HCT116 (cell line): ENCODE data around the gene MTF2. TPM values are rescaled to one million over a fixed set of nuclear protein-coding genes. Genes with fewer than 3 reads are reported as not detected.

Source experiments
- ATAC-seq: fragments of 200-7000 bp; cut with Tn5 transposase; 2 replicates; pipeline ENCODE4 v1.9.1; 2020; ENCODE audit warnings: mild to moderate bottlenecking, moderate library complexity
- BruUV-seq: library from RNA; stranded (reverse); fragments of 400-500 nt; replicated peaks from 2 replicates; lab custom pipeline; 2021; lab: Mats Ljungman, UMichigan
- CTCF ChIA-PET: fragments of 300-600 bp; sonication (Branson Sonifier 250); formaldehyde crosslinking; loops from one replicate; lab custom pipeline; 2021; ENCODE audit warnings: antibody characterized with exemption; lab: Charles Lee
- POLR2A ChIA-PET: fragments of 300-600, 350-600 bp; sonication (Branson Sonifier 250); formaldehyde crosslinking; loops from one replicate; lab custom pipeline; 2021; ENCODE audit warnings: antibody characterized with exemption; lab: Charles Lee
- RAD21 ChIA-PET, 2 experiments: fragments of 300-600 bp; sonication (Branson Sonifier 250); formaldehyde crosslinking; loops; one replicate each; lab custom pipeline; 2023; ENCODE audit warnings: low total read pairs in 2 of 2; ENCODE audit not compliant: uncharacterized antibody in 2 of 2, unreplicated experiment in 2 of 2, low non-redundant PET in 1 of 2; lab: Charles Lee
- DNase-seq: peaks from one replicate; pipeline ENCODE4 v3.0.0-alpha.2; 2010; ENCODE audit warnings: low read depth, low spot score
- H2AFZ ChIP-seq: fragments of 200-600 bp; shearing (Covaris generic), sonication (generic); 2 replicates; pipeline ENCODE4 v1.6.1; 2017; ENCODE audit warnings: low read depth, mixed run types, mixed read lengths, antibody characterized with exemption, low read length; ENCODE audit not compliant: poor library complexity, severe bottlenecking
- H3K27ac ChIP-seq: 2 replicates; pipeline ENCODE4 v1.5.1; 2012; ENCODE audit warnings: low read depth, low read length
- H3K27me3 ChIP-seq: fragments of 200-600 bp; sonication (generic); 2 replicates; pipeline ENCODE4 v1.6.1; 2016; ENCODE audit warnings: mixed run types, low read length, mixed read lengths; ENCODE audit not compliant: insufficient read depth
- H3K36me3 ChIP-seq, 2 experiments: fragments of 200-500 bp in 1 of 2; fragments of 200-600 bp in 1 of 2; sonication (Bioruptor generic) in 1 of 2; sonication (generic) in 1 of 2; 2 replicates each; pipeline versions ENCODE4 v1.5.1 to v1.6.1; 2014 to 2016; ENCODE audit warnings: low read length in 2 of 2, inconsistent platforms in 1 of 2, mixed read lengths in 1 of 2, mixed run types in 1 of 2; ENCODE audit not compliant: insufficient read depth in 2 of 2, control insufficient read depth in 1 of 2
- H3K4me1 ChIP-seq, 2 experiments: fragments of 200-600 bp in 1 of 2; sonication (generic) in 1 of 2; 2 replicates each; pipeline versions ENCODE4 v1.5.1 to v1.6.1; 2012 to 2017; ENCODE audit warnings: low read length in 2 of 2, inconsistent platforms in 1 of 2, mild to moderate bottlenecking in 1 of 2, mixed read lengths in 1 of 2, mixed run types in 1 of 2, moderate library complexity in 1 of 2; ENCODE audit not compliant: insufficient read depth in 2 of 2, control insufficient read depth in 1 of 2
- H3K4me2 ChIP-seq: fragments of 200-600 bp; sonication (generic); 2 replicates; pipeline ENCODE4 v1.6.1; 2017; ENCODE audit warnings: mixed run types, low read length, mixed read lengths
- H3K4me3 ChIP-seq, 2 experiments: fragments of 200-600 bp in 1 of 2; sonication (generic) in 1 of 2; replicated peaks in 1 of 2; 2 replicates each; pipeline ENCODE4 v1.5.1; 2011 to 2016; ENCODE audit warnings: low read length in 2 of 2, control low read depth in 1 of 2, low read depth in 1 of 2, mild to moderate bottlenecking in 1 of 2, mixed read lengths in 1 of 2, mixed run types in 1 of 2
- H3K79me2 ChIP-seq: fragments of 200-600 bp; sonication (generic); 2 replicates; pipeline ENCODE4 v1.6.1; 2017; ENCODE audit warnings: mild to moderate bottlenecking, mixed run types, low read length, moderate library complexity, mixed read lengths; ENCODE audit not compliant: insufficient read depth
- H3K9ac ChIP-seq: fragments of 200-600 bp; sonication (generic); 2 replicates; pipeline ENCODE4 v1.6.1; 2016; ENCODE audit warnings: low read length, mixed read lengths
- H3K9me2 ChIP-seq: fragments of 200-600 bp; sonication (generic), shearing (Covaris generic); 2 replicates; pipeline ENCODE4 v1.6.1; 2017; ENCODE audit warnings: mixed run types, mild to moderate bottlenecking, moderate library complexity; ENCODE audit not compliant: insufficient read depth
- H3K9me3 ChIP-seq, 2 experiments: fragments of 200-500 bp in 1 of 2; fragments of 200-600 bp in 1 of 2; sonication (Bioruptor generic) in 1 of 2; sonication (generic) in 1 of 2; 2 replicates each; pipeline ENCODE4 v1.6.1; 2014 to 2017; ENCODE audit warnings: low read length in 2 of 2, mixed read lengths in 2 of 2, inconsistent platforms in 1 of 2, low read depth in 1 of 2, mild to moderate bottlenecking in 1 of 2, mixed run types in 1 of 2, moderate library complexity in 1 of 2; ENCODE audit not compliant: control insufficient read depth in 1 of 2, insufficient read depth in 1 of 2
- H4K20me1 ChIP-seq: fragments of 200-600 bp; sonication (generic), shearing (Covaris generic); 2 replicates; pipeline ENCODE4 v1.6.1; 2017; ENCODE audit warnings: mixed run types, mild to moderate bottlenecking, moderate library complexity; ENCODE audit not compliant: insufficient read depth
- CEBPB ChIP-seq: IDR thresholded peaks from 2 replicates; pipeline ENCODE4 v1.6.1; 2012; ENCODE audit warnings: low read depth
- ELF1 ChIP-seq: IDR thresholded peaks from 2 replicates; pipeline ENCODE4 v1.6.1; 2012; ENCODE audit warnings: low read depth, borderline replicate concordance
- EZH2 ChIP-seq: fragments of 200-600 bp; sonication (generic); IDR thresholded peaks from 2 replicates; pipeline ENCODE4 v1.6.1; 2017; ENCODE audit warnings: antibody characterized with exemption, mixed run types
- FOSL1 ChIP-seq: IDR thresholded peaks from 2 replicates; pipeline ENCODE4 v1.6.1; 2012; ENCODE audit warnings: low read depth
- JUND ChIP-seq: IDR thresholded peaks from 2 replicates; pipeline ENCODE4 v1.6.1; 2012
- POLR2AphosphoS5 ChIP-seq: IDR thresholded peaks from 2 replicates; pipeline ENCODE4 v1.6.1; 2011; ENCODE audit warnings: mild to moderate bottlenecking, low read depth, low read length, moderate library complexity
- RAD21 ChIP-seq: IDR thresholded peaks from 2 replicates; pipeline ENCODE4 v1.6.1; 2012; ENCODE audit warnings: low read depth, mild to moderate bottlenecking
- SP1 ChIP-seq: IDR thresholded peaks from 2 replicates; pipeline ENCODE4 v1.6.1; 2012; ENCODE audit warnings: low read depth
- YY1 ChIP-seq: IDR thresholded peaks from 2 replicates; pipeline ENCODE4 v1.6.1; 2011; ENCODE audit warnings: low read length, low read depth, moderate library complexity, mild to moderate bottlenecking; ENCODE audit not compliant: insufficient replicate concordance; ENCODE audit errors: extremely low read depth
- ZFX ChIP-seq: fragments of 450-650 bp; IDR thresholded peaks from 2 replicates; pipeline ENCODE4 v1.6.1; 2017
- intact Hi-C: fragments of 100-400 bp; cut with micrococcal nuclease; formaldehyde crosslinking; loops from 2 replicates; pipeline ENCODE4 v1.10.0; 2022
- total RNA-seq: library from RNA; stranded (reverse); gene quantifications from one replicate; pipeline ENCODE4 v1.2.1, GENCODE V29; 2021; ENCODE audit not compliant: unreplicated experiment
- TF ChIP-seq, protein P1 (sequence below): IDR thresholded peaks from 2 replicates; pipeline ENCODE4 v1.6.1; 2012
- TF ChIP-seq, protein P2 (sequence below): IDR thresholded peaks from 2 replicates; pipeline ENCODE4 v1.6.1; 2012; ENCODE audit warnings: low read depth

The MTF2 gene
- total RNA-seq, 1 experiment from 2014 or later = 45.5 TPM

DNA sequence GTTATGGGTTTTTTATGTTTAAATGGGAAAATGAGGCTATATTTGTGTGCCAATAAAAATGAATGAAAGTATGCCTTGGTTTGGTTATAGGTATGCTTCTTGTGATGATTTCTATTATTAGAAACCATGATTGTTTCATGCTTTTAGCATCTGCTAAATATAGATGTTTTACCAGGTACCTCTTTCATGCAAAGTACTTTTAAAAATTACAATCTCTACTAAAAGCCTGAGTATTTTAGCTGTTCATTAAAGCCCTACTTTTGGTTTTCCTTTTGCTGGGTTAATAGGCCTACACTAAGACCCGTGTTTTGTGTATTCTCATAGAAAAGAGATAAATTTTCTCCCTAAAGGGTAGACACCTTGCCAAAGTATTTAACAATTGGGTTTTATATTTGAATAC is 32.0 kb downstream of the MTF2 start (continued):
- TF ChIP-seq, protein P1, sequence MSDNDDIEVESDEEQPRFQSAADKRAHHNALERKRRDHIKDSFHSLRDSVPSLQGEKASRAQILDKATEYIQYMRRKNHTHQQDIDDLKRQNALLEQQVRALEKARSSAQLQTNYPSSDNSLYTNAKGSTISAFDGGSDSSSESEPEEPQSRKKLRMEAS = no peak
- TF ChIP-seq ZFX (no peak), JUND (no peak)
- TF ChIP-seq, protein P2, sequence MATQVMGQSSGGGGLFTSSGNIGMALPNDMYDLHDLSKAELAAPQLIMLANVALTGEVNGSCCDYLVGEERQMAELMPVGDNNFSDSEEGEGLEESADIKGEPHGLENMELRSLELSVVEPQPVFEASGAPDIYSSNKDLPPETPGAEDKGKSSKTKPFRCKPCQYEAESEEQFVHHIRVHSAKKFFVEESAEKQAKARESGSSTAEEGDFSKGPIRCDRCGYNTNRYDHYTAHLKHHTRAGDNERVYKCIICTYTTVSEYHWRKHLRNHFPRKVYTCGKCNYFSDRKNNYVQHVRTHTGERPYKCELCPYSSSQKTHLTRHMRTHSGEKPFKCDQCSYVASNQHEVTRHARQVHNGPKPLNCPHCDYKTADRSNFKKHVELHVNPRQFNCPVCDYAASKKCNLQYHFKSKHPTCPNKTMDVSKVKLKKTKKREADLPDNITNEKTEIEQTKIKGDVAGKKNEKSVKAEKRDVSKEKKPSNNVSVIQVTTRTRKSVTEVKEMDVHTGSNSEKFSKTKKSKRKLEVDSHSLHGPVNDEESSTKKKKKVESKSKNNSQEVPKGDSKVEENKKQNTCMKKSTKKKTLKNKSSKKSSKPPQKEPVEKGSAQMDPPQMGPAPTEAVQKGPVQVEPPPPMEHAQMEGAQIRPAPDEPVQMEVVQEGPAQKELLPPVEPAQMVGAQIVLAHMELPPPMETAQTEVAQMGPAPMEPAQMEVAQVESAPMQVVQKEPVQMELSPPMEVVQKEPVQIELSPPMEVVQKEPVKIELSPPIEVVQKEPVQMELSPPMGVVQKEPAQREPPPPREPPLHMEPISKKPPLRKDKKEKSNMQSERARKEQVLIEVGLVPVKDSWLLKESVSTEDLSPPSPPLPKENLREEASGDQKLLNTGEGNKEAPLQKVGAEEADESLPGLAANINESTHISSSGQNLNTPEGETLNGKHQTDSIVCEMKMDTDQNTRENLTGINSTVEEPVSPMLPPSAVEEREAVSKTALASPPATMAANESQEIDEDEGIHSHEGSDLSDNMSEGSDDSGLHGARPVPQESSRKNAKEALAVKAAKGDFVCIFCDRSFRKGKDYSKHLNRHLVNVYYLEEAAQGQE = no peak

DNA sequence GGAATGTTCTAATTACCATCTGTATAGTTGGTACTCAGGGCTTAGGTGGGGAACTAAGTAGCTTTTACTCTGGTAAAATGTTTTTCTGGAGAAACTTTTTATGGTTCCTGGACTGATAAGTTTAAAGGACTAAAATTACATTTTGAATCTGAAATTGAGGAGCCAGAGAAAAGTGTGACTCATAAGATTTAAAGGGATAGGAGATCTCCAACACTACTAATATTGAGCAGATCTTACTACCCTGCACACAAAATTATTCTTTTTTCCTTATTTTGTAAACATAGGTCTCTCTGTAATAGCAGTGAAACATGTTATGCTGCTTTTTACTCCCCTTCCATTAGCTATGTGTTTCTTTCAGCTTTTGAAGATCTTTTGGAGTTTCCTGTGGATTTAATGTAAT is 32.5 kb downstream of the MTF2 start:
- ChIA-PET RAD21 (no interaction called here), CTCF (no interaction called here), POLR2A (no interaction called here)
- H3K9ac ChIP-seq = no peak overlapping the region
- ATAC-seq = no peak
- no peaks in the 10 kb centered on the region for H3K27me3 ChIP-seq
- H3K9me2 ChIP-seq = no peaks in the 10 kb centered on the region
- H2AFZ ChIP-seq = no peak overlapping the region
- no peak overlapping the region for H3K4me3 ChIP-seq
- H3K36me3 ChIP-seq = peaks cover 16 to 17% of the 10 kb centered on the region in 2 experiments; a peak in 3 of 4 replicates
- DNase-seq = no peak
- H3K9me3 ChIP-seq = peaks cover 8 to 10% of the 10 kb centered on the region in 2 experiments; a peak in 3 of 4 replicates
- intact Hi-C loops = no loop called here
- no TSS peak for BruUV-seq
- H3K79me2 ChIP-seq = peaks cover 87% of the 10 kb centered on the region
- H3K27ac ChIP-seq = no peak overlapping the region
- TF ChIP-seq ZFX = no peak
- TF ChIP-seq FOSL1 = no peak
- TF ChIP-seq POLR2AphosphoS5 = no peak
- TF ChIP-seq, protein P1 = no peak
- TF ChIP-seq RAD21 = no peak
- TF ChIP-seq ELF1 = no peak
- TF ChIP-seq EZH2 = no peak
- TF ChIP-seq SP1 = no peak
- TF ChIP-seq YY1 = no peak
- no peak for TF ChIP-seq CEBPB
- no peak for TF ChIP-seq JUND
- no peak overlapping the region for H3K4me2 ChIP-seq
- no peaks in the 10 kb centered on the region for H3K4me1 ChIP-seq
- H4K20me1 ChIP-seq = peaks cover 22% of the 10 kb centered on the region; the same call in 1 of the 2 replicates
